Mesendoderm (in vitro differentiated cells): ENCODE measurements around the gene DAPK1.

Experiments used
- DNase-seq: peaks from one replicate; pipeline ENCODE4 v3.0.0; 2013
- H2AK5ac ChIP-seq: 2 replicates; pipeline ENCODE4 v1.6.1; 2013; ENCODE audit warnings: low read length, inconsistent platforms
- H2BK120ac ChIP-seq: 2 replicates; pipeline ENCODE4 v1.6.1; 2013; ENCODE audit warnings: low read depth, mild to moderate bottlenecking, low read length, moderate library complexity, mixed read lengths
- H2BK15ac ChIP-seq: replicated peaks from 2 replicates; pipeline ENCODE4 v1.6.1; 2013; ENCODE audit warnings: low read depth, mild to moderate bottlenecking, moderate library complexity
- H2BK5ac ChIP-seq: 2 replicates; pipeline ENCODE4 v1.6.1; 2013; ENCODE audit warnings: low read length, inconsistent platforms
- H3K18ac ChIP-seq: 2 replicates; pipeline ENCODE4 v1.6.1; 2013; ENCODE audit warnings: mild to moderate bottlenecking, low read length, mixed read lengths
- H3K23ac ChIP-seq: one replicate; pipeline ENCODE4 v1.6.1; 2013; ENCODE audit warnings: low read length
- H3K27ac ChIP-seq: 2 replicates; pipeline ENCODE4 v1.5.1; 2013; ENCODE audit warnings: low read depth, mild to moderate bottlenecking, inconsistent platforms, low read length, moderate library complexity
- H3K27me3 ChIP-seq: 2 replicates; pipeline ENCODE4 v1.6.1; 2013; ENCODE audit warnings: low read length, control low read depth, mild to moderate bottlenecking, inconsistent platforms; ENCODE audit not compliant: insufficient read depth, poor library complexity
- H3K36me3 ChIP-seq: 2 replicates; pipeline ENCODE4 v1.6.1; 2013; ENCODE audit warnings: low read length, inconsistent platforms; ENCODE audit not compliant: control insufficient read depth, insufficient read depth
- H3K4ac ChIP-seq: one replicate; pipeline ENCODE4 v1.6.1; 2013; ENCODE audit warnings: low read depth, mild to moderate bottlenecking, low read length, moderate library complexity
- H3K4me1 ChIP-seq: 2 replicates; pipeline ENCODE4 v1.6.1; 2013; ENCODE audit warnings: low read depth, low read length, inconsistent platforms; ENCODE audit not compliant: control insufficient read depth
- H3K4me2 ChIP-seq: 2 replicates; pipeline ENCODE4 v1.6.1; 2013; ENCODE audit warnings: low read length
- H3K4me3 ChIP-seq: 2 replicates; pipeline ENCODE4 v1.5.1; 2013; ENCODE audit warnings: mild to moderate bottlenecking, low read length
- H3K56ac ChIP-seq: one replicate; pipeline ENCODE4 v1.6.1; 2013; ENCODE audit warnings: low read length
- H3K79me1 ChIP-seq: 2 replicates; pipeline ENCODE4 v1.6.1; 2013; ENCODE audit warnings: low read length, inconsistent platforms
- H3K79me2 ChIP-seq: 2 replicates; pipeline ENCODE4 v1.6.1; 2013; ENCODE audit warnings: mild to moderate bottlenecking, low read length; ENCODE audit not compliant: control insufficient read depth, insufficient read depth
- H3K9ac ChIP-seq: 2 replicates; pipeline ENCODE4 v1.6.1; 2013; ENCODE audit warnings: low read length, inconsistent platforms
- H4K5ac ChIP-seq: one replicate; pipeline ENCODE4 v1.6.1; 2013; ENCODE audit warnings: low read length
- H4K8ac ChIP-seq: one replicate; pipeline ENCODE4 v1.6.1; 2013; ENCODE audit warnings: low read depth, mild to moderate bottlenecking, control low read depth, low read length, moderate library complexity
- WGBS: extraction: QIAGEN DNeasy Blood & Tissue Kit; methylation state at CpG from one replicate; pipeline ENCODE4 v1.1.7; 2013; ENCODE audit warnings: low lambda C conversion rate, missing lambda C conversion rate; ENCODE audit not compliant: insufficient coverage; ENCODE audit errors: extremely low coverage; 5-methylcytosine and 5-hydroxymethylcytosine counted together

The DAPK1 gene

DNA sequence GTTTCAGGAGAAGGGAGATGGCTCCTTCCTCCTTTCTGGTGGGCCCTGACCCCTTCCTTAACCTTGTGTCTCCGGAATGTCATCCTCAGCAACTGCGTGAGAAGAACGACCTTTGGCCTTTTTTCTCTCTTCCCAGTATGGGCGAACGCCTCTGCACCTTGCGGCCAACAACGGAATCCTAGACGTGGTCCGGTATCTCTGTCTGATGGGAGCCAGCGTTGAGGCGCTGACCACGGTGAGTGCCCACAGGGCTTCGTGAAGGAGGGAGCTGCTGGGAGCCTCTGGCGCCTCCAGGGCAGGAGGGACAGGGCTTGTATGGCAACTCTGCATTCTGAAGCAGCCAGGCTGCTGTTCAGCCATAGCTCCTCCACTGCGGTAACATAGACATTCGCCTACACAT is 160.2 kb downstream of the DAPK1 start:
- Histone ChIP-seq H2BK15ac (no peak overlapping the region), H3K9ac (no peak overlapping the region), H3K79me1 (no peaks in the 10 kb centered on the region), H3K36me3 (peaks cover 2% of the 10 kb centered on the region), H3K79me2 (no peaks in the 10 kb centered on the region), H2BK5ac (no peak overlapping the region), H3K56ac (no peak overlapping the region), H3K27me3 (no peaks in the 10 kb centered on the region), H3K4me2 (no peak overlapping the region), H2AK5ac (no peak overlapping the region), H4K5ac (no peak overlapping the region), H3K4me1 (no peaks in the 10 kb centered on the region), H3K18ac (no peak overlapping the region), H4K8ac (no peak overlapping the region), H3K27ac (no peak overlapping the region), H2BK120ac (no peak overlapping the region), H3K4me3 (no peak overlapping the region), H3K4ac (no peak overlapping the region), H3K23ac (no peak overlapping the region)
- no CpG with 5 or more reads among the region's 16 CpGs for WGBS
- DNase-seq, result no peak

GRCh38 chr9:87658511-87658910 is 160.8 kb downstream of the DAPK1 start:
- H3K9ac ChIP-seq, result no peak overlapping the region
- H3K4me3 ChIP-seq, result no peak overlapping the region
- H3K4me1 ChIP-seq, result no peaks in the 10 kb centered on the region
- WGBS, result no CpG with 5 or more reads among the region's 3 CpGs
- H3K36me3 ChIP-seq, result peaks cover 2% of the 10 kb centered on the region
- no peak overlapping the region for H4K5ac ChIP-seq
- no peaks in the 10 kb centered on the region for H3K79me1 ChIP-seq
- H3K27ac ChIP-seq, result no peak overlapping the region
- no peak overlapping the region for H3K23ac ChIP-seq
- H2BK120ac ChIP-seq, result no peak overlapping the region
- H3K4me2 ChIP-seq, result no peak overlapping the region
- no peak overlapping the region for H3K18ac ChIP-seq
- H3K56ac ChIP-seq, result no peak overlapping the region
- no peaks in the 10 kb centered on the region for H3K27me3 ChIP-seq
- H2BK15ac ChIP-seq, result no peak overlapping the region
- no peak overlapping the region for H4K8ac ChIP-seq
- no peak overlapping the region for H3K4ac ChIP-seq
- H2BK5ac ChIP-seq, result no peak overlapping the region
- no peaks in the 10 kb centered on the region for H3K79me2 ChIP-seq
- no peak for DNase-seq
- no peak overlapping the region for H2AK5ac ChIP-seq

- Histone ChIP-seq H2BK120ac (no peak overlapping the region), H3K27ac (no peak overlapping the region), H3K79me2 (no peaks in the 10 kb centered on the region), H3K23ac (no peak overlapping the region), H4K8ac (no peak overlapping the region), H3K9ac (no peak overlapping the region), H3K27me3 (no peaks in the 10 kb centered on the region), H3K56ac (no peak overlapping the region), H2BK5ac (no peak overlapping the region), H3K79me1 (peaks cover 2% of the 10 kb centered on the region), H3K36me3 (peaks cover 8% of the 10 kb centered on the region), H3K4me2 (no peak overlapping the region), H3K18ac (no peak overlapping the region), H3K4ac (no peak overlapping the region), H3K4me3 (no peak overlapping the region), H4K5ac (no peak overlapping the region), H2AK5ac (no peak overlapping the region), H3K4me1 (no peaks in the 10 kb centered on the region), H2BK15ac (no peak overlapping the region)
- no CpG with 5 or more reads among the region's 47 CpGs for WGBS
- DNase-seq, result no peak
These were observed 162.1 kb downstream of the DAPK1 start for GRCh38 chr9:87659534-87660419.

DNA sequence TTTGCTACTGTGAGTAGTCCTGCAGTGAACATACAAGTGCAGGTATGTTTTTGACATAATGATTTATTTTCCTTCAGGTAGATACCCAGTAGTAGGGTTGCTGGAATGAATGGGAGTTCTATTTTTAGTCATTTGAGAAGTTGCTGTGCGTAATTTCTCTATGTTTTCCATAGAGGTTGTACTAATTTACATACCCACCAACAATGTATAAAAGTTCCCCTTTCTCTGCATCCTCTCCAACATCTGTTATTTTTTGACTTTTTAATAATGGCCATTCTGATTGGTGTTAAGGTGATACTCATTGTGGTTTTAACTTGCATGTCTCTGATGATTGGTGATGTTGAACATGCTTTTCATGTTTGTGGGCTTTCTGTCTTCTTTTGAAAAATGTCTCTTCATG is 163.6 kb downstream of the DAPK1 start:
- H2BK15ac ChIP-seq, result no peak overlapping the region
- H3K9ac ChIP-seq, result no peak overlapping the region
- no peak overlapping the region for H3K4me2 ChIP-seq
- no peak overlapping the region for H2BK120ac ChIP-seq
- peaks cover 17% of the 10 kb centered on the region for H3K36me3 ChIP-seq
- no peak overlapping the region for H3K23ac ChIP-seq
- H3K56ac ChIP-seq, result no peak overlapping the region
- H3K79me1 ChIP-seq, result peaks cover 2% of the 10 kb centered on the region
- no peak overlapping the region for H4K8ac ChIP-seq
- H4K5ac ChIP-seq, result no peak overlapping the region
- H3K27me3 ChIP-seq, result no peaks in the 10 kb centered on the region
- H3K4ac ChIP-seq, result no peak overlapping the region
- no peaks in the 10 kb centered on the region for H3K79me2 ChIP-seq
- H3K27ac ChIP-seq, result no peak overlapping the region
- no peaks in the 10 kb centered on the region for H3K4me1 ChIP-seq
- H3K4me3 ChIP-seq, result no peak overlapping the region
- WGBS, result no CpG with 5 or more reads among the region's 1 CpG
- DNase-seq, result no peak
- H2AK5ac ChIP-seq, result no peak overlapping the region
- H2BK5ac ChIP-seq, result no peak overlapping the region
- H3K18ac ChIP-seq, result no peak overlapping the region

GRCh38 chr9:87662808-87663528 is 165.3 kb downstream of the DAPK1 start:
- DNase-seq, result peak; percentile 94
- Histone ChIP-seq H4K8ac (no peak overlapping the region), H3K23ac (no peak overlapping the region), H3K9ac (no peak overlapping the region), H4K5ac (no peak overlapping the region), H3K79me2 (no peaks in the 10 kb centered on the region), H2BK120ac (no peak overlapping the region), H2AK5ac (no peak overlapping the region), H2BK5ac (no peak overlapping the region), H3K56ac (no peak overlapping the region), H3K18ac (no peak overlapping the region), H3K4me3 (no peak overlapping the region), H3K27ac (no peak overlapping the region), H3K36me3 (peaks cover 19% of the 10 kb centered on the region), H2BK15ac (no peak overlapping the region), H3K27me3 (no peaks in the 10 kb centered on the region), H3K4me1 (no peaks in the 10 kb centered on the region), H3K4ac (no peak overlapping the region), H3K79me1 (peaks cover 2% of the 10 kb centered on the region), H3K4me2 (no peak overlapping the region)
- WGBS, result no CpG with 5 or more reads among the region's 11 CpGs
